ENCODE measurements around the gene TPST2.

GRCh38 chr22:26481694-26482093 is 108.2 kb downstream of the TPST2 start:
- TF ChIP-seq CTCF (IDR thresholded peaks at IDR 0.05; ENCODE audit: low read depth, low read length, poor library complexity, severe bottlenecking) (no peak), EZH2phosphoT487 (IDR thresholded peaks at IDR 0.05; ENCODE audit: borderline replicate concordance, low read length) (no peak)
